SU-DHL-6 (cell line): ENCODE data around the gene SIGLEC6.

Experiments
- H2AFZ ChIP-seq: fragments of 200-600 bp; sonication (generic); 2 replicates; pipeline ENCODE4 v1.6.1; 2014; ENCODE audit warnings: low read depth, mild to moderate bottlenecking, moderate library complexity, mixed read lengths, antibody characterized with exemption, low read length; ENCODE audit not compliant: severe bottlenecking
- H3F3A ChIP-seq: fragments of 200-600 bp; shearing (Covaris generic); 2 replicates; pipeline ENCODE4 v1.6.0; 2016; ENCODE audit warnings: antibody characterized with exemption, mild to moderate bottlenecking; ENCODE audit not compliant: insufficient read depth
- H3K27ac ChIP-seq: fragments of 200-600 bp; sonication (generic); 2 replicates; pipeline ENCODE4 v1.5.1; 2016; ENCODE audit warnings: low read depth, mild to moderate bottlenecking, low read length, moderate library complexity, mixed read lengths
- H3K27me3 ChIP-seq: fragments of 200-600 bp; sonication (generic), shearing (Covaris generic); 2 replicates; pipeline ENCODE4 v1.6.0; 2014; ENCODE audit warnings: mild to moderate bottlenecking, low read length
- H3K36me3 ChIP-seq: fragments of 200-600 bp; sonication (generic); 2 replicates; pipeline ENCODE4 v1.6.1; 2014; ENCODE audit warnings: mild to moderate bottlenecking, low read length, mixed read lengths
- H3K4me2 ChIP-seq: fragments of 300-600, 200-600 bp; shearing (Covaris generic), sonication (generic); 2 replicates; pipeline ENCODE4 v1.6.0; 2014; ENCODE audit warnings: low read length, low read depth, mild to moderate bottlenecking; ENCODE audit not compliant: poor library complexity, severe bottlenecking
- H3K4me3 ChIP-seq: fragments of 200-600 bp; sonication (generic); 2 replicates; pipeline ENCODE4 v1.5.1; 2014; ENCODE audit warnings: antibody characterized with exemption, low read length, mild to moderate bottlenecking, mixed read lengths; ENCODE audit not compliant: insufficient read depth, poor library complexity, severe bottlenecking
- H3K79me2 ChIP-seq: fragments of 200-600 bp; sonication (generic); 2 replicates; pipeline ENCODE4 v1.6.1; 2014; ENCODE audit warnings: mild to moderate bottlenecking, low read length, moderate library complexity; ENCODE audit not compliant: insufficient read depth
- H3K9ac ChIP-seq: fragments of 200-600 bp; sonication (generic); 2 replicates; pipeline ENCODE4 v1.7.0; 2014; ENCODE audit warnings: mild to moderate bottlenecking, low read length
- H3K9me2 ChIP-seq: fragments of 200-600 bp; sonication (generic); replicated peaks from 2 replicates; pipeline ENCODE4 v1.6.1; 2014; ENCODE audit warnings: low read length; ENCODE audit not compliant: insufficient read depth
- H3K9me3 ChIP-seq: fragments of 200-600 bp; sonication (generic); 2 replicates; pipeline ENCODE4 v1.6.1; 2014; ENCODE audit warnings: low read length, mixed read lengths; ENCODE audit not compliant: insufficient read depth
- H4K20me1 ChIP-seq: fragments of 200-600 bp; sonication (generic); 2 replicates; pipeline ENCODE4 v1.6.1; 2014; ENCODE audit warnings: low read depth, mild to moderate bottlenecking, antibody characterized with exemption, low read length, moderate library complexity, mixed read lengths
- CTCF ChIP-seq: fragments of 200-600 bp; sonication (generic); IDR thresholded peaks from one replicate; pipeline ENCODE4 v1.5.1; 2017; ENCODE audit warnings: antibody characterized with exemption, mild to moderate bottlenecking, low read length, moderate library complexity; ENCODE audit not compliant: insufficient read depth, poor library complexity, severe bottlenecking
- EZH2phosphoT487 ChIP-seq: fragments of 200-600 bp; sonication (generic), shearing (Covaris generic); conservative IDR thresholded peaks from 2 replicates; pipeline ENCODE4 v1.6.1; 2018; ENCODE audit warnings: mild to moderate bottlenecking, antibody characterized with exemption, low read length, moderate library complexity, mixed read lengths

The SIGLEC6 gene

GRCh38 chr19:51476164-51476563, 55.3 kb downstream of the SIGLEC6 start:
- Histone ChIP-seq H3K9me3 (no peaks in the 10 kb centered on the region), H3K27me3 (no peaks in the 10 kb centered on the region), H3K79me2 (no peaks in the 10 kb centered on the region), H3K9me2 (no peaks in the 10 kb centered on the region), H3K9ac (no peak overlapping the region), H2AFZ (no peak overlapping the region), H4K20me1 (no peaks in the 10 kb centered on the region), H3K4me3 (no peak overlapping the region), H3K27ac (no peak overlapping the region), H3K4me2 (no peak overlapping the region), H3F3A (no peaks in the 10 kb centered on the region), H3K36me3 (no peaks in the 10 kb centered on the region)
- no peak for TF ChIP-seq CTCF

GRCh38 chr19:51473009-51473707, 58.3 kb downstream of the SIGLEC6 start:
- H3K9ac ChIP-seq, result no peak overlapping the region
- no peaks in the 10 kb centered on the region for H4K20me1 ChIP-seq
- no peak overlapping the region for H3K4me3 ChIP-seq
- no peaks in the 10 kb centered on the region for H3K9me3 ChIP-seq
- TF ChIP-seq EZH2phosphoT487, result no peak
- peak; percentile 75 for TF ChIP-seq CTCF
- H3K79me2 ChIP-seq, result no peaks in the 10 kb centered on the region
- no peak overlapping the region for H3K4me2 ChIP-seq
- H3K9me2 ChIP-seq, result no peaks in the 10 kb centered on the region
- H3F3A ChIP-seq, result no peaks in the 10 kb centered on the region
- no peaks in the 10 kb centered on the region for H3K36me3 ChIP-seq
- H2AFZ ChIP-seq, result no peak overlapping the region
- H3K27me3 ChIP-seq, result no peaks in the 10 kb centered on the region
- H3K27ac ChIP-seq, result no peak overlapping the region

DNA sequence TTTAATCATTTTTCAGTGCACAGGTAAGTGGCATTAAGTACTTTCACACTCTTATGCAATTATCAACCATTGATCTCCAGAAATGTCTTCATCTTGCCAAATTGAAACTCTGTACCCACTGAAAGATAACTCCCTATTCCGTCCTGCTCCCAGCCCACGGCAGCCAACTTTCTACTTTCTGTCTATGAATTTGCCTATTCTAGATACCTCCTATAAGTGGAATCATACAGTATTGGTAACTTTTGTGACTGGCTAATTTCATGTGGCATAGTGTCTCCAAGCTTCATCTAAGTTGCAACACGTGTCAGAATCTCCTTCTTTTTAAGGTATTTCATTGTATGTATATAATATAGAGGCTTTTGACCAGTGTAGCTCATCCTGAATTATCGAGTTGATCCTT, 58.9 kb downstream of the SIGLEC6 start:
- TF ChIP-seq CTCF (no peak), EZH2phosphoT487 (no peak)
- no peak overlapping the region for H3K4me2 ChIP-seq
- H3F3A ChIP-seq, result no peaks in the 10 kb centered on the region
- no peaks in the 10 kb centered on the region for H3K79me2 ChIP-seq
- no peaks in the 10 kb centered on the region for H4K20me1 ChIP-seq
- H3K27me3 ChIP-seq, result no peaks in the 10 kb centered on the region
- no peak overlapping the region for H3K4me3 ChIP-seq
- no peak overlapping the region for H3K9ac ChIP-seq
- no peaks in the 10 kb centered on the region for H3K9me2 ChIP-seq
- no peak overlapping the region for H2AFZ ChIP-seq
- no peak overlapping the region for H3K27ac ChIP-seq
- H3K9me3 ChIP-seq, result no peaks in the 10 kb centered on the region
- H3K36me3 ChIP-seq, result no peaks in the 10 kb centered on the region
